ENCODE data around the gene BHLHE40. TPM values are rescaled to one million over a fixed set of nuclear protein-coding genes. Genes with fewer than 3 reads are reported as not detected.

BHLHE40 gene
- total and polyA plus RNA-seq, 2 donors (not counting 1 experiment from before 2014, with no cell fraction given): 16.7 to 28.4 TPM

GRCh38 chr3:5026046-5026362 is 46.8 kb downstream of the BHLHE40 start:
- H3K4me3 ChIP-seq (replicated peaks in 1 of 4; ENCODE audit: control extremely low read depth in 1 of 4, insufficient read depth in 1 of 4, low read depth in 3 of 4, low read length in 4 of 4): peak overlapping the region in 2 of 4 experiments; percentile 12 to 64
- no peak for DNase-seq (ENCODE audit: low read depth in 2 of 2)
- H3K9ac ChIP-seq (ENCODE audit: insufficient read depth, low read length): peak overlapping the region; percentile 82
- peak overlapping the region; percentile 79 for H3K27ac ChIP-seq (ENCODE audit: insufficient read depth, low read length)
- H3K27me3 ChIP-seq (ENCODE audit: control insufficient read depth, insufficient read depth, low read length): no peaks in the 10 kb centered on the region
- no peaks in the 10 kb centered on the region for H3K9me3 ChIP-seq (ENCODE audit: control insufficient read depth, insufficient read depth, low read depth, low read length)
- no peak overlapping the region for H2AFZ ChIP-seq (ENCODE audit: low read length)
- no peaks in the 10 kb centered on the region for H3K36me3 ChIP-seq (ENCODE audit: control insufficient read depth, insufficient read depth, low read length)
- no peaks in the 10 kb centered on the region for H4K20me1 ChIP-seq (ENCODE audit: control insufficient read depth, extremely low read depth, insufficient read depth, low read length)
- peak overlapping the region; percentile 55 for H3K4me2 ChIP-seq (ENCODE audit: extremely low read depth, insufficient read depth, low read length)
- H3K79me2 ChIP-seq (ENCODE audit: control insufficient read depth, insufficient read depth, low read length): no peaks in the 10 kb centered on the region
- TF ChIP-seq CTCF (conservative IDR thresholded peaks at IDR 0.05 in 1 of 2, IDR thresholded peaks at IDR 0.05 in 1 of 2; ENCODE audit: low read depth in 1 of 2, low read length in 2 of 2): no peak
- TF ChIP-seq EZH2 (IDR thresholded peaks at IDR 0.05; ENCODE audit: low read length, missing control alignments): no peak
- H3K4me1 ChIP-seq (ENCODE audit: control insufficient read depth, extremely low read depth, insufficient read depth, low read length): peaks cover 19% of the 10 kb centered on the region

GRCh38 chr3:5029715-5030114 is 50.5 kb downstream of the BHLHE40 start:
- TF ChIP-seq EZH2 (IDR thresholded peaks at IDR 0.05; ENCODE audit: low read length, missing control alignments): no peak
- no peak for TF ChIP-seq CTCF (conservative IDR thresholded peaks at IDR 0.05 in 1 of 2, IDR thresholded peaks at IDR 0.05 in 1 of 2; ENCODE audit: low read depth in 1 of 2, low read length in 2 of 2)

GRCh38 chr3:5030152-5030551 is 50.9 kb downstream of the BHLHE40 start:
- peaks cover 4% of the 10 kb centered on the region for H3K4me1 ChIP-seq (ENCODE audit: control insufficient read depth, extremely low read depth, insufficient read depth, low read length)
- no peaks in the 10 kb centered on the region for H3K27me3 ChIP-seq (ENCODE audit: control insufficient read depth, insufficient read depth, low read length)
- no peak overlapping the region for H2AFZ ChIP-seq (ENCODE audit: low read length)
- no peak for TF ChIP-seq CTCF (conservative IDR thresholded peaks at IDR 0.05 in 1 of 2, IDR thresholded peaks at IDR 0.05 in 1 of 2; ENCODE audit: low read depth in 1 of 2, low read length in 2 of 2)
- TF ChIP-seq EZH2 (IDR thresholded peaks at IDR 0.05; ENCODE audit: low read length, missing control alignments): no peak
- no peak overlapping the region for H3K4me3 ChIP-seq (replicated peaks in 1 of 4; ENCODE audit: control extremely low read depth in 1 of 4, insufficient read depth in 1 of 4, low read depth in 3 of 4, low read length in 4 of 4)
- no peak overlapping the region for H3K9ac ChIP-seq (ENCODE audit: insufficient read depth, low read length)
- H3K36me3 ChIP-seq (ENCODE audit: control insufficient read depth, insufficient read depth, low read length): no peaks in the 10 kb centered on the region
- no peaks in the 10 kb centered on the region for H3K9me3 ChIP-seq (ENCODE audit: control insufficient read depth, insufficient read depth, low read depth, low read length)
- no peak overlapping the region for H3K27ac ChIP-seq (ENCODE audit: insufficient read depth, low read length)
- no peak for DNase-seq (ENCODE audit: low read depth in 2 of 2)
- H4K20me1 ChIP-seq (ENCODE audit: control insufficient read depth, extremely low read depth, insufficient read depth, low read length): no peaks in the 10 kb centered on the region
- H3K79me2 ChIP-seq (ENCODE audit: control insufficient read depth, insufficient read depth, low read length): no peaks in the 10 kb centered on the region
- H3K4me2 ChIP-seq (ENCODE audit: extremely low read depth, insufficient read depth, low read length): no peak overlapping the region

More at GRCh38 chr3:5029715-5030114, 50.5 kb downstream of the BHLHE40 start:
- Histone ChIP-seq H2AFZ (ENCODE audit: low read length) (no peak overlapping the region), H3K4me3 (replicated peaks in 1 of 4; ENCODE audit: control extremely low read depth in 1 of 4, insufficient read depth in 1 of 4, low read depth in 3 of 4, low read length in 4 of 4) (no peak overlapping the region), H3K4me1 (ENCODE audit: control insufficient read depth, extremely low read depth, insufficient read depth, low read length) (peaks cover 4% of the 10 kb centered on the region), H3K79me2 (ENCODE audit: control insufficient read depth, insufficient read depth, low read length) (no peaks in the 10 kb centered on the region), H3K4me2 (ENCODE audit: extremely low read depth, insufficient read depth, low read length) (no peak overlapping the region), H4K20me1 (ENCODE audit: control insufficient read depth, extremely low read depth, insufficient read depth, low read length) (no peaks in the 10 kb centered on the region), H3K9ac (ENCODE audit: insufficient read depth, low read length) (no peak overlapping the region), H3K27me3 (ENCODE audit: control insufficient read depth, insufficient read depth, low read length) (no peaks in the 10 kb centered on the region), H3K36me3 (ENCODE audit: control insufficient read depth, insufficient read depth, low read length) (no peaks in the 10 kb centered on the region), H3K27ac (ENCODE audit: insufficient read depth, low read length) (no peak overlapping the region), H3K9me3 (ENCODE audit: control insufficient read depth, insufficient read depth, low read depth, low read length) (no peaks in the 10 kb centered on the region)
- no peak for DNase-seq (ENCODE audit: low read depth in 2 of 2)

Data from fibroblast of lung (primary cell).